ENCODE results near the gene COL23A1. TPM values are rescaled to one million over a fixed set of nuclear protein-coding genes. Genes with fewer than 3 reads are reported as not detected.

The COL23A1 gene
- polyA plus RNA-seq, 2 of the 4 experiments (the other 2 are of a cell fraction): not detected

DNA sequence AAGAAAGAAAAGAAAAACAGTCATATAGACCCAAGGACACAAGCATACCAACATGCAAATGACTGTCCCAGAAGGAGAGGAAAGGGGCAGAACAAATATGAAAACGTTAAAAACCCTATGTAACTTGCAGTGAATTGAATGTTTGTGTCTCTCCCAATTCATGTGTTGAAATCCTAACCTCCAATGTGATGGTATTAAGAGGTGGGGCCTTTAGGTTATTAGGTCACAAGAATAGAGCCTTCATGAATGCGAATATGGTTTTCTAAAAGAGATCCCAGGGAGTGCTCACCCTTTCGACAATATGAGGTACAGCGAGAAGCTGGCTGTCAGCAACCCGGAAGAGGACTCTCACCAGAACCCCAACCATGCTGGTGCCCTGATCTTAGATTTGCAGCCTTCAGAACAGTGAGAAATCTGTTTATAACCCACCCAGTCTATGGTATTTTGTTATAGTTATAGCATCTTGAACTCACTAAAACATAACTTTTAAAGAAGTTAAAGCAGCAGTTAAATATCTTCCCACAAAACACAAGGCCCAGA lies 371.9 kb downstream of the COL23A1 start:
- H3K4me3 ChIP-seq: no peak overlapping the region
- 0 out of 3 replicates have a peak, but pooled peaks cover 2% of the 10 kb centered on the region for H3K4me1 ChIP-seq
- ATAC-seq (no peak), DNase-seq (ENCODE audit: low read depth in 1 of 2, low spot score in 1 of 2) (no peak), FAIRE-seq (no peak)
- no peak overlapping the region for H3K4me2 ChIP-seq
- 87% methylated on average over 5 of the region's 5 CpGs for WGBS (ENCODE audit: missing lambda C conversion rate)
- ChIA-PET CTCF (interaction anchor here (0.6 kb wide), 1 partner anchor 1452 kb away, joined by 3 read pairs; no protein-coding TSS in a partner anchor), POLR2A (interaction anchor here (0.6 to 1.0 kb wide), 3 partner anchors 10 to 569 kb away, joined by 3 to 5 read pairs (median 3); partner anchors contain the start of gene HNRNPAB)
- no peak for TF ChIP-seq BHLHE40 (IDR thresholded peaks at IDR 0.05; ENCODE audit: low read depth, low read length)
- no peak for TF ChIP-seq PHF8 (IDR thresholded peaks at IDR 0.05; ENCODE audit: borderline replicate concordance, low read depth)
- TF ChIP-seq ESRRA (IDR thresholded peaks at IDR 0.05; ENCODE audit: borderline replicate concordance, low read length): no peak
- H3K27ac ChIP-seq: no peak overlapping the region
- no peaks in the 10 kb centered on the region for H3K9me3 ChIP-seq

DNA sequence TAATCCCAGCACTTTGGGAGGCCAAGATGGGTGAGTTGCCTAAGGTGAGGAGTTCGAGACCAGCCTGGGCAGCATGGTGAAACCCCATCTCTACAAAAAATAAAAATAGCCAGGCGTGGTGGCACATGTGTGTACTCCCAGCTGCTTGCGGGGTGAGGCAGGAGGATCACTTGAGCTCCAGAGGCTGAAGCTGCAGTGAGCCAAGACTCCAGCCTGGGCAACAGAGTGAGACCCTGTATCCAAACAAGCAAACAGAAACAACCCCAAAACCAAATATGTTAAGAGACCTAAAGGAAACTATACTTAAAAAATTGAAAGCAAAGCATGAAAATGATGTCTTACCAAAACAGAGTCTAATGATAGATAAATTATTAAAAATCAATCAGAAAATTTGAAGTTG lies 373.4 kb downstream of the COL23A1 start:
- no peak for ATAC-seq
- TF ChIP-seq RAD21 (conservative IDR thresholded peaks at IDR 0.05 in 1 of 2, IDR thresholded peaks at IDR 0.05 in 1 of 2): no peak
- TF ChIP-seq POLR2AphosphoS2 (conservative IDR thresholded peaks at IDR 0.05; ENCODE audit: low read length): 0 out of 2 replicates have a peak, but pooled peaks have one; percentile 33
- Histone ChIP-seq H3K4me2 (no peak overlapping the region), H3K4me1 (0 out of 3 replicates have a peak, but pooled peaks cover 4% of the 10 kb centered on the region), H3K9me3 (no peaks in the 10 kb centered on the region), H3K4me3 (no peak overlapping the region), H3K27ac (no peak overlapping the region)
- CTCF ChIA-PET: interaction anchor here (0.6 to 2.2 kb wide), 2 partner anchors 12 to 19 kb away, joined by 4 to 5 read pairs; partner anchors contain the start of gene HNRNPAB
- POLR2A ChIA-PET: interaction anchor here (2.6 kb wide), 1 partner anchor 12 kb away, joined by 9 read pairs; the partner anchor contains the start of gene HNRNPAB
- FAIRE-seq: no peak
- WGBS (ENCODE audit: missing lambda C conversion rate): 95% methylated on average over 3 of the region's 3 CpGs
- DNase-seq (ENCODE audit: low read depth in 1 of 2, low spot score in 1 of 2): no peak

DNA sequence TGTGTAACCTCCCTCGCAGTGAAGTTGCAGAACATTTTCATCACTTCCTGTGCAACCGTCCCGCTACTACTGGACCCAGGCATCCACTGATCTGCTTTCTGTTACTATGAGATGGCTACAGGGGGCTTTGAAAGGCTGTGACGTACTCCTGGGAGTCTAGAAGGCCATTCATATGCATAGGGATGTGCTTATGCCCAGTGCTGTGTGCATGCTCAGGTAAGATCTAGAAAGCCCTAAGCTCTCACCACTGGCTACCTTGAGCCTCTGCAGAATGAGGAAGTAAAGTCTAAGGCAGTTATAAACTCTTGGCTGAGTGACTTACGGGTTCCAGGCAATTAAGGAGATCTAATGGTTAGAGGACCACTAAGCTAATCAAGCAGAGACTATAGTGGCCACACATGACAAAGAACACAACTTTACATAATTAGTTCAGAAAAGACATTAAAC lies 374.1 kb downstream of the COL23A1 start:
- Histone ChIP-seq H3K9me3 (no peaks in the 10 kb centered on the region), H3K4me3 (no peak overlapping the region), H3K4me2 (no peak overlapping the region), H3K4me1 (0 out of 3 replicates have a peak, but pooled peaks cover 4% of the 10 kb centered on the region), H3K27ac (no peak overlapping the region)
- DNase-seq (ENCODE audit: low read depth in 1 of 2, low spot score in 1 of 2) (no peak), FAIRE-seq (no peak), ATAC-seq (no peak)
- ChIA-PET CTCF (interaction anchor here (0.6 to 2.2 kb wide), 2 partner anchors 12 to 20 kb away, joined by 4 to 5 read pairs; partner anchors contain the start of gene HNRNPAB), POLR2A (interaction anchor here (2.6 kb wide), 1 partner anchor 12 kb away, joined by 9 read pairs; the partner anchor contains the start of gene HNRNPAB)
- TF ChIP-seq ZC3H11A (IDR thresholded peaks at IDR 0.05): no peak
- TF ChIP-seq, protein P1, sequence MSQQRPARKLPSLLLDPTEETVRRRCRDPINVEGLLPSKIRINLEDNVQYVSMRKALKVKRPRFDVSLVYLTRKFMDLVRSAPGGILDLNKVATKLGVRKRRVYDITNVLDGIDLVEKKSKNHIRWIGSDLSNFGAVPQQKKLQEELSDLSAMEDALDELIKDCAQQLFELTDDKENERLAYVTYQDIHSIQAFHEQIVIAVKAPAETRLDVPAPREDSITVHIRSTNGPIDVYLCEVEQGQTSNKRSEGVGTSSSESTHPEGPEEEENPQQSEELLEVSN (IDR thresholded peaks at IDR 0.05; ENCODE audit: borderline replicate concordance, low read depth): no peak
- no peak for TF ChIP-seq CHD4 (IDR thresholded peaks at IDR 0.05; ENCODE audit: borderline replicate concordance)
- TF ChIP-seq BHLHE40 (IDR thresholded peaks at IDR 0.05; ENCODE audit: low read depth, low read length): no peak
- no peak for TF ChIP-seq POLR2AphosphoS2 (conservative IDR thresholded peaks at IDR 0.05; ENCODE audit: low read length)
- TF ChIP-seq HOXB13 (CRISPR knock-in tag; IDR thresholded peaks at IDR 0.05; ENCODE audit: low read depth): no peak
- no peak for TF ChIP-seq HEYL (CRISPR knock-in tag; IDR thresholded peaks at IDR 0.05)
- TF ChIP-seq RCOR1 (IDR thresholded peaks at IDR 0.05; ENCODE audit: low read depth, low read length): no peak
- TF ChIP-seq GATA3 (IDR thresholded peaks at IDR 0.05; ENCODE audit: borderline replicate concordance): no peak
- no peak for TF ChIP-seq ESRRA (IDR thresholded peaks at IDR 0.05; ENCODE audit: borderline replicate concordance, low read length)
- TF ChIP-seq, protein P2, sequence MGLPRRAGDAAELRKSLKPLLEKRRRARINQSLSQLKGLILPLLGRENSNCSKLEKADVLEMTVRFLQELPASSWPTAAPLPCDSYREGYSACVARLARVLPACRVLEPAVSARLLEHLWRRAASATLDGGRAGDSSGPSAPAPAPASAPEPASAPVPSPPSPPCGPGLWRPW (IDR thresholded peaks at IDR 0.05): no peak
- WGBS (ENCODE audit: missing lambda C conversion rate): 98% methylated on average over 5 of the region's 5 CpGs

DNA sequence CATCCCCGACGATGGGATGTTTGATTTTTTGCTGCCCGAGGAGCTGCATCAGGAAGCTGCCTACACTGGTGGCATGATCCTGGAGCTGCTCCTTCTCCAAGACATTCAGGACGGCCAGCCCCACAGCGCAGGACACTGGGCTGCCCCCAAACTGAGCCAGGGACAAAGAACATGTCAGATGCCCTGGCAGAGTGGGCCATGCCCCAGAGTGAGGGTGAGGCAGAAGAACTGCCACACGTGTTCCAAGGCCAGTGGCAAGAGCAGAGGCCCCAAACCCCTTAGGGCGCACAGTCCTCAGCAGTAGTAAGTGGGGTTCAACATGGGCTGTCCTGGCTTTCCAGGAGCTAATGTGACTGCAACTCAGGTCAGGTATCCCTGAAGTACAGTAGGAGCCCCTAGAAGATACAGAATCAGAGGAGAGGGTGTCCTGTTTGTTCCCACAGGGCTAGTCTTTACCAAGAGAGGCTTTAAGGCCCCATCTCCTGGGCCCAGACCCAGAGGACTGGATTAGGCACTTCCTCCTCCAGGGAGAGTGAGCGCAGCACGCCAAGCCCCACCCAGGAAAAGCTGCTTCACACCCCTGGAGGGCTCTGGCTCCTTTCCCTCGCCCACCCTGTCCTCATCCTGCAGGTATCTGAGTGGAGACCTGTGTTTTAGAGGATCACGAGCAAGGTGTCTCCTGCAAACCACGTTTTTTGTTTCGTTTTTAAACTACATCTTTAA lies 374.8 kb downstream of the COL23A1 start:
- ATAC-seq (peak in 1 of 2 experiments; percentile 4; a peak in 3 of 6 replicates), DNase-seq (ENCODE audit: low read depth in 1 of 2, low spot score in 1 of 2) (no peak), FAIRE-seq (no peak)
- POLR2A ChIA-PET: interaction anchor here (2.6 kb wide), 1 partner anchor 11 kb away, joined by 9 read pairs; the partner anchor contains the start of gene HNRNPAB
- WGBS (ENCODE audit: missing lambda C conversion rate): 92% methylated on average over 12 of the region's 13 CpGs
- 0 out of 3 replicates have a peak, but pooled peaks cover 4% of the 10 kb centered on the region for H3K4me1 ChIP-seq
- no peak overlapping the region for H3K4me3 ChIP-seq
- TF ChIP-seq MYC (IDR thresholded peaks at IDR 0.05; ENCODE audit: borderline replicate concordance, low read length) (no peak), ESRRA (IDR thresholded peaks at IDR 0.05; ENCODE audit: borderline replicate concordance, low read length) (no peak), HOXA7 (CRISPR knock-in tag; IDR thresholded peaks at IDR 0.05) (no peak), POLR2AphosphoS2 (conservative IDR thresholded peaks at IDR 0.05; ENCODE audit: low read length) (peak; percentile 15; the same call in 1 of the 2 replicates), CBX2 (IDR thresholded peaks at IDR 0.05; ENCODE audit: borderline replicate concordance, low read depth) (no peak), FOSL2 (IDR thresholded peaks at IDR 0.05) (no peak), FOSL2 (CRISPR knock-in tag; IDR thresholded peaks at IDR 0.05) (no peak)
- no peak overlapping the region for H3K4me2 ChIP-seq
- no peaks in the 10 kb centered on the region for H3K9me3 ChIP-seq
- CTCF ChIA-PET: interaction anchor here (2.2 kb wide), 1 partner anchor 11 kb away, joined by 4 read pairs; the partner anchor contains the start of gene HNRNPAB
- H3K27ac ChIP-seq: no peak overlapping the region

All from A549 (cell line).